Renal pelvis (tissue), 12 donors: ENCODE results near the gene ZNF385C. TPM values are rescaled to one million over a fixed set of nuclear protein-coding genes. Genes with fewer than 3 reads are reported as not detected.
"Not testable (repeated sequence)": the region's sequence is repeated elsewhere in the genome, so short reads cannot be mapped to it uniquely, and the experiment has no call there.

Experiments
- DNase-seq: peaks from one replicate; pipeline ENCODE4 v3.0.0-alpha.2; 2013
- long read RNA-seq, 16 experiments: transcript quantifications; one replicate each; lab custom pipeline, GENCODE V29; 2026
- polyA plus RNA-seq, 3 donors: library from polyadenylated mRNA; unstranded; fragments of 120-200 nt; gene quantifications; one replicate each; pipeline ENCODE4 v1.2.1, GENCODE V29; 2013; ENCODE audit not compliant: insufficient read length in 3 of 3

Gene ZNF385C, protein sequence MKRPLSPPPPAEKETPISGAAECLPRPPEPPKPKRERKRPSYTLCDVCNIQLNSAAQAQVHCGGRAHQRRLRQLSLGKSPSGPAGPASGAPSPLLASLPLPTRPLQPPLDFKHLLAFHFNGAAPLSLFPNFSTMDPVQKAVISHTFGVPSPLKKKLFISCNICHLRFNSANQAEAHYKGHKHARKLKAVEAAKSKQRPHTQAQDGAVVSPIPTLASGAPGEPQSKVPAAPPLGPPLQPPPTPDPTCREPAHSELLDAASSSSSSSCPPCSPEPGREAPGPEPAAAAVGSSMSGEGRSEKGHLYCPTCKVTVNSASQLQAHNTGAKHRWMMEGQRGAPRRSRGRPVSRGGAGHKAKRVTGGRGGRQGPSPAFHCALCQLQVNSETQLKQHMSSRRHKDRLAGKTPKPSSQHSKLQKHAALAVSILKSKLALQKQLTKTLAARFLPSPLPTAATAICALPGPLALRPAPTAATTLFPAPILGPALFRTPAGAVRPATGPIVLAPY
- polyA plus RNA-seq: 1 to 10 TPM; 6.3 to 9.0 (median 6.9) TPM
- long read RNA-seq, donor 1: 0 reads
- long read RNA-seq, donor 2: 0 reads
- long read RNA-seq, donor 3: 0 reads
- long read RNA-seq, donor 4: 0 reads
- long read RNA-seq, donor 5: 0 reads
- long read RNA-seq, donor 6: 0 reads
- long read RNA-seq, donor 7: 0 reads
- long read RNA-seq, donor 8: 0 reads
- long read RNA-seq, donor 9: 0 reads
- long read RNA-seq, donor 10: 0 reads
- long read RNA-seq, donor 11: 0 reads
- long read RNA-seq, donor 12, partial matches to known transcripts: 0 of 1 reads
- long read RNA-seq, donor 12, other reads (novel, unspliced or antisense): 0 of 1 reads
- long read RNA-seq, donor 13, partial matches to known transcripts: 89 of 89 reads
- long read RNA-seq, donor 13, other reads (novel, unspliced or antisense): 0 of 89 reads
- long read RNA-seq, donor 14: 0 reads
- long read RNA-seq, donor 15: 0 reads
- long read RNA-seq, donor 16: 0 reads

DNA sequence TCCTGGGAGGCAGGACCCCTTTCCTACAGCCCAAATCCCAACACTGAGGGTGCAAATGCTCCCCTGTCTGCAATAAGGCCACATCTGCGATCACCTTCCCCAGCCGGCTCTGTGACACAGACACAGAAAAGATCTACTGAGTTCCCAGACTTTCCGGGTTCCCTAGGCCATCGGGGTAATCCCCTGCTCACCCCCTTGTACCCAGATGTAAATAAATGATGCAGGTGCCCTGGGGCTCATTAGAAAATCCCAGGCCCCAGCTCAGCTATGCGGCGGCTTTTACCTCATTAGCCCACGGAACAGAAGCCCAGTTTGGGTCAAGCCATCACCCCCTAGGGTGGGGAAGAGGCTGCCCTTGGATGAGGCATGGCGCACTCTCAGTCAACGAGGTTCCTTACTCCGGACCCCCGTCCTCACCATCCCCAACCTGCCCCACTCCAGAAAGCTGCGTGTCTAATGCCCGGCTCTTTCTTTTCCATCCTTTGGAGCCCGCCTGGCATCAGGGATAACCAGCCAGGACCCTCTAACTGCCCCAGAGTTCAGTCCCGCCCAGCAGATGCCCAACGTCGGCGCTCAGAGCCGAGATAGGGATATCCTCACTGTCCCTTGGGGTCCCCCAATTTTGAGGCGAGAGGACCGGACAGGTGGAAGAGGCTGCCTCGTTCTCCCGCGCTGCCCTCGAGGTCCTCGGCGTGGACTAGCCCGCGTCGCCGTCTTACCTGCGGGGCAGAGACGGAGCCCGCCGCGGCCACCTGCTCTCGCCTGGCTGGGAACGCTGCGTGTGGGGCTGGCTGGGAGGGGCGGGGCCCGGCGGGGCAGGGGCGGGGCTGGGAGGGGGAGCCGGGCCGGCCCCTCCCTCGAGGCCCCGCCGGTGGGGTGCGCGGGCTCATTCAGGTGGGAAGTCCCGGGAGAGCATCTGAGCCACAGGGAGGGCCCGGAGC, at the start of gene ZNF385C:
ZNF385C (minus strand) TSS at position 783 of the 941 bp plus-strand sequence. CDS start 35,417 bp downstream, outside the sequence.
- DNase-seq: no peak

DNA sequence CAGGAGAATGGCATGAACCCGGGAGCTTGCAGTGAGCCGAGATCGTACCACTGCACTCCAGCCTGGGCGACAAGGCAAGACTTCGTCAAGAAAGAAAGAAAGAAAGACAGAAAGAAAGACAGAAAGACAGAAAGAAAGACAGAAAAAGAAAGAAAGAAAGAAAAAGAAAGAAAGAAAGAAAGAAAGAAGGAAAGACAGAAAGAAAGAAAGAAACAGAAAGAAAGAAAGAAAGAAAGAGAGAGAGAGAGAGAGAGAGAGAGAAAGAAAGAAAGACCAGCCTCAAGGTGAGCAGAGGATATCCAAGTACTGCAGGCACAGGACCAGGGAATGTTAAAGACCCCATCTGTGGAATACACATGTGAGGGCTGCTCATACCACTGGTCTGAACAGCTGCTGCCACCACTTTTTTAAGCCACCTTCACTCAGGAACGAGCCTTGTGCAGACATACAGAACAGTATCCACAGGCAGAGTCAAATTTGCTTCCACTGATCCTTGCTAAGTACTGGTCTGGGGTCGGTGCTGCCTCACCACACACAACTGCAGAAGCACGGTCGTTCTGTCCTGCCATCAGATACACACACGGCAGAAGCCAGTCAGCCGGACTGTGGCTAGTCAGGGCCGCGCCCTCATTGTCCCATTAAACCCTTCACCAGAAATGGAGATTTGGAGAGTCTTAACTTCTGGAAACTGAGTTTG, 48.8 kb upstream of the ZNF385C start:
- no peak for DNase-seq

- not testable (repeated sequence) for DNase-seq
Measured at GRCh38 chr17:42143138-42143537, 44.9 kb upstream of the ZNF385C start.

DNA sequence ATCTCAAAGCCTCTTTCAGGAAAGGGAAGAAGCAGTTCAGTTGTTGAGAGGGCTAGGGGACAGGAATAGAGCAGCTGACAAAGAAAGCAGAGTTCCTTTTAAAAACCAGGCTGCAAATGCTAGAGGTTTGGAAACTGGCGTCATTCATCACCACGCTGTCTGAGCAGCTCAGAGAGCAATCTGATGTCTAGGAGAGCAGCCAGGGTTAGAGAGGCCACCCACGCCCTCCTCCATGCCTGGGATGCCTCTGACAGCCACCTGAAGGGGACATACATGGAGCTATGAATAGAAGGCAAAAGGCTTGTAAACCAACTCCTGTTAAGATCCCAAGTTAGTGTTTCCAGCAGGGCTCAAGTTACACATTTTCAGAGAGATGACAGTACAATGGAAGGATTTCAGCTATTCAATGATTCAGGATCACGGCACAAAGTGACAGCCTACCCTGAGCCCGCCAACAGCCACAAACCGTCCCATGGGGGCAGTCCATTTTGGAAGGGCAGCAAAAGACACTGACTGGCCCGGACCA, 44.2 kb upstream of the ZNF385C start:
- no peak for DNase-seq

DNA sequence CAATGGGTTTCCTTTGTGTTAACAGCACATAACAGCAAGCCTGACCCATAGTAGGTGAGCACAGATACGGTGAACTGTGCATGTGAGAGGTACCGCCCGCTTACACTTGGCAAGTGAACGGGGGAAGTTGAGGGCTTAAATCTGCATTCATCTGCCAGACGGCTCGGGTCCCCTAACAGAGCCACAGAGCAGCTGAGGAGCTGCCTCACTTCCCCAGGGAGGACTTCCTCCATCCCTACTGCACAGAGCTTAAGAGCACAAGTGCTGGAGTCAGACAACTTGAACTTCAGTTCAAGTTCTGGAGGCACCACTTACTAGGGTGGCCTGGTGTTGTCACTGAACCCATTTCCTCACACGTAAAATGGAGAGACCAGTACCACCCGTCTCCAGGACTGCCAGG, 43.1 kb upstream of the ZNF385C start:
- DNase-seq: no peak

DNA sequence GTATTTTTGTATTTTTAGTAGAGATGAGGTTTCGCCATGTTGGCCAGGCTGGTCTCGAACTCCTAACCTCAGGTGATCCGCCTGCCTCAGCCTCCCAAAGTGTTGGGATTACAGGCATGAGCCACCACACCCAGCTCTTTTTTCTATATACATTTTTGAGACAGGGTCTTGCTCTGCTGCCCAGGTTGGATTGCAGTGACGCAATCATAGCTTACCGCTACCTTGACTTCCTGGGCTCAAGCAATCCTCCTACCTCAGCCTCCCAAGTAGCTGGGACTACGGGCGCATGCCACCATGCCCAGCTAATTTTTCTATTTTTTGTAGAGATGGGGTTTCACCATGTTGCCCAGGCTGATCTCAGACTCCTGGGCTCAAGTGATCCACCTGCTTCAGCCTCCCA, 42.4 kb upstream of the ZNF385C start:
- DNase-seq: not testable (repeated sequence)

DNA sequence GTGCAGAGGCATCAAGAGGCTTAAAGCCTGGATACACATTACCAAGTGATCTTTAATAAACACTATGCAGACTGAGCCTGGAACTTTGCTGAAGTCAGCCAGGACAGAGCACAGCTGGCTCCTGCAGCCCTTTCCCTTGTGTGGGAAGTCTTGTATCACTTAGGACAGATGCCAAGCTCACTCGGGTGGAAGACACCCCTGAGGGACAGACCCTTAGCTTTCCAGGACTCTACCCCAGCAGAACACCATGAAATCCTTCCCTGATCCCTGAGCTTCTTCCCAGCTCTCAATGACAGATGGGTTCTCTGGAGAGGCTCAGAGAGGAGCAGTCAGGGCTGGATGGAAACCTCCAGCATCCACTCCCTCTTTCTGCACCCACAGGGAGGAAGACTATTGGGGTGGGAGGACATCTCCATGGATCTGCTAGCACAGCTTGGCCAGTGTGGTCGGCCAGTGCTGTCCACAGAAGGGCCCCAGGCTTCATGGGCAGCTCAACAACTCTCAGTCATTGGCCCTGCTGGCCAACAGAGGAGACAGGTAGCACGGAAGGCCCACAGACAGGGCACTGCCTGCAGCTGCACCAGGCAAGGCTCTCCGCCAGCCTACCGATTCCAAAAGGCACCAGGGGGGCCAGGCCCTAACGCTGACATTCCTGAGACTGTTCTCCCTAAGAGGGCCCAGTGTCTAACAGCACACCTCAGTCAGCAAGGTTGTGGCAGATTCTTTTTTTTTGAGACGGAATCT, 40.6 kb upstream of the ZNF385C start:
- no peak for DNase-seq

DNA sequence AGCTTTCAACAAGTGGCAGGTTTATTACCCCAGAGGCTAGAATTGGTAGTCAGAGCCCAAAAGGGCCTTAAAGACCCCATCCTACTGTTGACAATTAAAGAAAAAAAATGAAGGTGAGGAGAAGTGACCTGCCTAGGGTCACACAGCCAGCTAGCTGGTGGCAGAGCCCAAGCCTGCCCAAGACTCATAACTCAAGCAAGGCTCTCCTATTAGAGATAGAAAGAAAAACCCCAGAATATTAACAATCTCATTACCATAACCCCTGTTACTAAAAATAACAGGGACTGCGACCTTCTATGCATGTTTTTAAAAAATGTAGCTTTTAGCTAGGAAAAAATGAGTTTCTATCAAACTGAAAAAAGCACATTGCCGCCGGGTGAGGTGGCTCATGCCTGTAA, 38.4 kb upstream of the ZNF385C start:
- no peak for DNase-seq

DNA sequence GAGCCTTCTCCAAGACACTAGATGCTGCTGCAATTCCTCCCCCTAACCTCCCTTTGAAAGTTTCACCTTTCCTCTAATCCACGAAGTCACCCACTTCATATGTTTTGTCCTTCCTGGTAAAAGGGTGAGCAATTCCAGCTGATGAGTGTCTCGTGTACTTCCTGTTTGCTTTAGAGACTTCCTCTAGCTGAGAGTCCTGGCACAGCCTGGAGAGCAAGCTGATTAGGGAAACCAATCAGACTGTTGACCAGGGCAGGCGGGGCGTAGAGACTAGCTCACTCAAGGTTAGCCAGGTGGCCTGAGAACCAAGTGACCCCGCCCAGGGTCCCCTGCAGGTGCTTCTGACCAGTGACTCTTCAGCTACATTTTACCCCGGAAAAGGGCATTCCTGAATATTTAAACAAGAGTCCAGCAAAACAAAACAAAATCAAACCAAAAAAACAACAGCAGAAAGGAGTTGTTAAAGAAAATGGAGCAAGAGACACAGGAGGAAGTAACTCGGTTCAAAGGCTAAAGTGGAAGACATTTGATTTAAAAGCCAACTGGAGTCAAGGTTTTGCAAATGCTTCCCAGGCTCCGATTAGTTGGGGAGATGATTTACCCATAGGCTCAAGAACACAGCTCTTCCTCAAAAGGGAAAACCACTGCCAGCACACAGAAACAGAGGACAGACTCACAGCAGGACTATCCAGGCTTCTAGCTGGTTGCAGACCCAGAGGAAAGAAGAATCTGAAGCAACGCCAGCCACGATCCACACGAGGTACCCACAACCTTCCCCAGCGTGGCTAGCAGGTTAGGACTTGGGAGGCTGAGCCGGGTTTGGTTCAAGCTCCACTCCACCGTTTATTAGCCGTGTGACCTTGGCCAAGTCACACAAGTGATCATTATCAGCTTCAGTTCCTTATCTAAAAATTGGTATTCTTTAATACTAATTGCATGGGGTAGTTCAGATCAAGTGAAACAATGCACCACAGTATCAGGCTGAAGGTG, 37.7 kb upstream of the ZNF385C start:
- DNase-seq: no peak

DNA sequence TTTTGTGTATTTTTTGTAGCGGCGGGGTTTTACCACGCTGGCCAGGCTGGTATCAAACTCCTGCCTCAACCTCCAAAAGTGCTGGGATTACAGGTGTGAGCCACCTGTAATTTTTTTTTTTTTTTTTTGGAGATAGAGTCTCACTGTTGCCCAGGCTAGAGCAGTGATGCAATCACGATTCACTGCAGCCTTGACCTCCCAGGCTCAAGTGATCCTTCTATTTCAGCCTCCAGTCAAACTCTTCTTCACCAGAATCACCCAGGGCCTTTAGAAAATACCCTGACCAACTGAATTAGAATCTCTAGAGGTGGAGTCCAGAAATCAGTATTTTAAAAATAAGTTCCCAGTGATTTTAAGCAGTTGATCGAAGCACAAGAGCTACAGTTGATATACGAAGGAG, 36.9 kb upstream of the ZNF385C start:
- DNase-seq: no peak

GRCh38 chr17:42133461-42134041, 35.3 kb upstream of the ZNF385C start:
- no peak for DNase-seq

- DNase-seq: peak; percentile 59
Measured at GRCh38 chr17:42132941-42133340, 34.7 kb upstream of the ZNF385C start.

DNA sequence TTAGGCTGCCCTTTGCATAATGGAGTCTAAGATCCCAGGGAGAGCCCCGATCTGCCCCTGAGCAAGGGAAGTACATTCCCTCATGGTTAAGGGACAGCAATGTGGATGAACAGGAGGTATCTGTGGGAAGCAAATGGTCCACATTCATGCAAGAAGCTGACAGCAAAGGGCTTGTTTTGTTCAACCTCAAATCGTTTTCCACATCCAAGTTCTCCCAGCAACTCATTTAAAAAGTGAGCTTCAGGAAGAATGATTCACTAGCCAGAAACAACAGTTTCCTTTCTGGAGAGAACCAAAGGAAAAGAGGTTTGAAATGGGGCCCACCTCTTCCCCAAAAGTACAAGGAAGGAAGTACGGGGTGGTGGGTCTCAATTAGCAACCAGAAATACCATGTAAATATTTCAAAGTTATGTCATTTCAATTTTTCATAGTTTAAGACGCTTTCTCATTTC, 33.7 kb upstream of the ZNF385C start:
- no peak for DNase-seq

GRCh38 chr17:42131232-42131631, 33.0 kb upstream of the ZNF385C start:
- no peak for DNase-seq

DNA sequence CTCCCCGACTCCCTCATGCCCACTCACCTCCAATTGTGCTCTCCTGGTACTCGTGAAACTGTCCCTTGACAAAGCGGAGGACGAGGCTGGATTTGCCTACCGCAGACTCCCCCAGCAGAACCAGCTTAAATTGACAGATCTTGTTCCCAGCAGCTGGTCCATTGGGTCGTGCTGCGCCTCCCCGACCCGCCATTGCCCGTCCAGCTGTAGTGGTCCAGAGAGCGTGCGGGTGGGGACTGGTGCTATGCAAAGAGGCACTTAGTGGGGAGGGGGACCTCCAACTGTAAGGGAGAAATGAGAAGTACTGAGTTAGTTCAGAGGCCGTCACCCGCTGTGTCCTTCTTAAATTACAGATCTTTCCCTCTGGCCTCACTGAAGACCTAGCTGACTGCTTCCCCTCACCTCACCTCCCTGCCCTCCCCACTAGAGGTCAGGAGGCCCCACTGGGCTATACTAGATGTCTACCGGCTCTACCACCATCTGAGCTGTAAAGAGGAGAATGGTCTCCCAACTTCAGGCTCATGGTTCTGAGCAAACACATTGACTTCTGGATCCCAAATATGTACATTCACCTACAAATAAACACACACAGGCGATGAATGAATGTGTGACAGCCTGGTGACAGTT, 32.1 kb upstream of the ZNF385C start:
- no peak for DNase-seq

GRCh38 chr17:42129109-42129837, 31.0 kb upstream of the ZNF385C start:
- no peak for DNase-seq

DNA sequence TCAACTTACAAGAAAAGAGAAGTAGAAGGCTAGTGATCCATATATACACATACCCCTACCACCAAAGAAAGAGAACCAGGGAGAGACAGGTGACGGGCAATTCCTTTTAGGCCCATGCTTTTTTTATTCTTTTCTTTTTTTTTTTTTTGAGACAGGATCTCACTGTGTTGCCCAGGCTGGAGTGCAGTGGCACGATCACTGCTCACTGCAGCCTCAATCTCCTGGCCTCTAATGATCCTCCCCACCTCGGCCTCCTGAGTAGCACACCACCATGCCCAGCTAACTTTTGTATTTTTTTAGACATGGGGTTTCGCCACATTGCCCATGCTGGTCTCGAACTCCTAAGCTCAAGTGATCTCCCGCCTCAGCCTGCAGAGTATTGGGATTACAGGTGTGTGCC, 29.1 kb upstream of the ZNF385C start:
- DNase-seq: no peak
